Measurements from ENCODE around the gene ANP32A.

ANP32A gene

DNA sequence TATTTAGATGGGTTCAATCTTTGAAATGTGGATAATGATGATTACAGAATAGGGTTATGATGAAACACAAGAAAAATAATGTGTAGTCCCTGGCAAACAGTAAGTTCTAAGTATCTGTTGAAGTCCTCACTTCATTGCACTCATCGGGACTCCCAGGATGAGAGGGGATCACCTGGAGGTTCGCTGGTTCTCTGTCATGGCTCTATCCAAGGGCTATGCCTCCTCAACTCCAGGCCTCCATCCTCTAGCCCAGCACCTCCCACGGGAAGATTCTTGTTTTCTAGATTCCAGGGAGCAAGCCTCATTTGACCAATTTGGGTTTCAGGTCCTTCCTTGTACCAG lies 45.5 kb downstream of the ANP32A start:
- TF ChIP-seq, protein P1, sequence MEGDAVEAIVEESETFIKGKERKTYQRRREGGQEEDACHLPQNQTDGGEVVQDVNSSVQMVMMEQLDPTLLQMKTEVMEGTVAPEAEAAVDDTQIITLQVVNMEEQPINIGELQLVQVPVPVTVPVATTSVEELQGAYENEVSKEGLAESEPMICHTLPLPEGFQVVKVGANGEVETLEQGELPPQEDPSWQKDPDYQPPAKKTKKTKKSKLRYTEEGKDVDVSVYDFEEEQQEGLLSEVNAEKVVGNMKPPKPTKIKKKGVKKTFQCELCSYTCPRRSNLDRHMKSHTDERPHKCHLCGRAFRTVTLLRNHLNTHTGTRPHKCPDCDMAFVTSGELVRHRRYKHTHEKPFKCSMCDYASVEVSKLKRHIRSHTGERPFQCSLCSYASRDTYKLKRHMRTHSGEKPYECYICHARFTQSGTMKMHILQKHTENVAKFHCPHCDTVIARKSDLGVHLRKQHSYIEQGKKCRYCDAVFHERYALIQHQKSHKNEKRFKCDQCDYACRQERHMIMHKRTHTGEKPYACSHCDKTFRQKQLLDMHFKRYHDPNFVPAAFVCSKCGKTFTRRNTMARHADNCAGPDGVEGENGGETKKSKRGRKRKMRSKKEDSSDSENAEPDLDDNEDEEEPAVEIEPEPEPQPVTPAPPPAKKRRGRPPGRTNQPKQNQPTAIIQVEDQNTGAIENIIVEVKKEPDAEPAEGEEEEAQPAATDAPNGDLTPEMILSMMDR (conservative IDR thresholded peaks at IDR 0.05; ENCODE audit: low read depth, low read length): no peak
- no peak overlapping the region for H3K4me3 ChIP-seq (ENCODE audit: low read length)
- DNase-seq (ENCODE audit: low read depth): no peak

DNA sequence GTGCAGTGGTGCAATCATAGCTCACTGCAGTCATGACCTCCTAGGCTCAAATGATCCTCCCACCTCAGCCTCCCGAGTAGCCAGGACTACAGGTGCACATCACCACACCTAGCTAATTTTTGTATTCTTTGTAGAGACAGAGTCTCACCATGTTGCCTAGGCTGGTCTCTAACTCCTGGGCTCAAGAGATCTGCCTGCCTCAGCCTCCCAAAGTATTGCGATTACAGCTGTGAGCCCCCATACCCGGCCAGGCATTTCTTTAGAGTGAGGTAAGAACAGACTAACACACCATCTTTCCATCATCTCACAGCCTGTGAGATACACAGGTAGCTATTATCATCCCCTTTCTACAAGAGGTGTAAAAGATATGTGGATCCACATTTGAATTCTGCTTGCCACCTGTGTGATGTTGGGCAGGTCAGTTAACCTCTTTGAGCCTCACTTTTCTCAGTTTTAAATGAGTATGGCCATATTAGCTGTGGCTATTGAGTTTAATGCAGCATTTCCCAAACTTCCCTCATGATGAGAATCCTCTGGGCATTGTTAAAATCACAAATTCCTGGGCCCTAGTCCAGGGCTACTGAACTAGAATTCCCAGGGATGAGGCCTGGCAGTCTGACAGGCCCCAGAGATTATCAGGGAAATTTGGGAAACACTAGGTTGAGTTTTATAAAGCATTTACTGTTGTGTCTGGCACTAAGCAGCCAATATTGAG lies 46.0 kb downstream of the ANP32A start:
- no peak for DNase-seq (ENCODE audit: low read depth)

DNA sequence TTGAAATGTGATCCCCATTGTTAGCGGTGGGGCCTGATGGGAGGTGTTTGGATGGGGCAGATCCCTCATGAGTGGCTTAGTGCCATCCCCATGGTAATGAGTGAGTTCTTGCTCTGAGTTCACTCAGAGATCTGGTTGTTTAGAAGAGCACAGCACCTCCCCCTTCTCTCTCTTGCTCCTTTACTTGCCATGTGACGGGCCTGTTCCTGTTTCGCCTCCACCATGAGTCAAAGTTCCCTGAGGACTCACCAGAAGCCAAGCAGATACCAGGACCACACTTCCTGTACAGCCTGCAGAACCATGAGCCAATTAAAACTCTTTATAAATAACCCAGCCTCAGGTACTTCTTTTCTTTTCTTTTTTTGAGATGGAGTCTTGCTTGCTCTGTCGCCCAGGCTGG lies 46.6 kb downstream of the ANP32A start:
- TF ChIP-seq, protein P1 (conservative IDR thresholded peaks at IDR 0.05; ENCODE audit: low read depth, low read length): no peak
- no peak for DNase-seq (ENCODE audit: low read depth)
- H3K4me3 ChIP-seq (ENCODE audit: low read length): no peak overlapping the region

More for the DNA sequence above, 46.0 kb downstream of the ANP32A start:
- TF ChIP-seq, protein P1 (conservative IDR thresholded peaks at IDR 0.05; ENCODE audit: low read depth, low read length): no peak
- H3K4me3 ChIP-seq (ENCODE audit: low read length): no peak overlapping the region

- TF ChIP-seq, protein P1 (conservative IDR thresholded peaks at IDR 0.05; ENCODE audit: low read depth, low read length): no peak
- no peak for DNase-seq (ENCODE audit: low read depth)
- no peak overlapping the region for H3K4me3 ChIP-seq (ENCODE audit: low read length)
These were observed 47.7 kb downstream of the ANP32A start for GRCh38 chr15:68773036-68773435.

GRCh38 chr15:68770216-68770615 lies 50.5 kb downstream of the ANP32A start:
- TF ChIP-seq, protein P1 (conservative IDR thresholded peaks at IDR 0.05; ENCODE audit: low read depth, low read length): no peak
- no peak for DNase-seq (ENCODE audit: low read depth)

GRCh38 chr15:68769702-68770101 lies 51.0 kb downstream of the ANP32A start:
- H3K4me3 ChIP-seq (ENCODE audit: low read length): no peak overlapping the region
- TF ChIP-seq, protein P1 (conservative IDR thresholded peaks at IDR 0.05; ENCODE audit: low read depth, low read length): no peak
- no peak for DNase-seq (ENCODE audit: low read depth)

More at GRCh38 chr15:68770216-68770615, 50.5 kb downstream of the ANP32A start:
- H3K4me3 ChIP-seq (ENCODE audit: low read length): no peak overlapping the region

- TF ChIP-seq, protein P1 (conservative IDR thresholded peaks at IDR 0.05; ENCODE audit: low read depth, low read length): no peak
- H3K4me3 ChIP-seq (ENCODE audit: low read length): no peak overlapping the region
- DNase-seq (ENCODE audit: low read depth): no peak
These were observed 52.4 kb downstream of the ANP32A start for GRCh38 chr15:68768321-68768720.

All from retinal pigment epithelial cell (primary cell).